B cell (primary cell): ENCODE data around the gene CAT. TPM values are rescaled to one million over a fixed set of nuclear protein-coding genes. Genes with fewer than 3 reads are reported as not detected.

Experiments used
- ATAC-seq: fragments of 200-7000 bp; cut with Tn5 transposase; one replicate; pipeline ENCODE4 v1.10.0; 2021; ENCODE audit warnings: low read depth, mild to moderate bottlenecking, moderate number of reproducible peaks, moderate library complexity
- CTCF ChIA-PET: fragments of 350-600 bp; sonication (Branson Sonifier 250); formaldehyde crosslinking; loops from one replicate; lab custom pipeline; 2021; ENCODE audit warnings: antibody characterized with exemption, inconsistent platforms; lab: Charles Lee
- POLR2A ChIA-PET: fragments of 350-600 bp; sonication (Branson Sonifier 250); formaldehyde crosslinking; loops from one replicate; lab custom pipeline; 2021; ENCODE audit warnings: antibody characterized with exemption; lab: Charles Lee
- DNase-seq: peaks from one replicate; pipeline ENCODE4 v3.0.0; 2013
- H2AFZ ChIP-seq: 2 replicates; pipeline ENCODE4 v1.6.1; 2012; ENCODE audit warnings: mild to moderate bottlenecking, low read depth, low read length; ENCODE audit not compliant: insufficient read depth, poor library complexity, severe bottlenecking
- H3K27ac ChIP-seq, 2 donors: 1 replicate in 1 of 2; 2 replicates in 1 of 2; pipeline ENCODE4 v1.5.1; 2012 to 2013; ENCODE audit warnings: low read length in 2 of 2, mild to moderate bottlenecking in 2 of 2, moderate library complexity in 1 of 2
- H3K27me3 ChIP-seq, 4 experiments: fragments of 200-600 bp in 1 of 4; sonication (generic) in 1 of 4; replicated peaks in 1 of 4; 1 replicate in 2 of 4; 2 replicates in 2 of 4; pipeline versions ENCODE4 v1.6.1 to v1.7.0; 2013 to 2016; ENCODE audit warnings: low read length in 3 of 4, mild to moderate bottlenecking in 2 of 4, mixed read lengths in 1 of 4, moderate library complexity in 1 of 4; ENCODE audit not compliant: insufficient read depth in 4 of 4, control insufficient read depth in 3 of 4; ENCODE audit errors: control extremely low read depth in 1 of 4
- H3K36me3 ChIP-seq, 2 experiments: replicated peaks in 1 of 2; 1 replicate in 1 of 2; 2 replicates in 1 of 2; pipeline versions ENCODE4 v1.6.1 to v1.7.1; 2013; ENCODE audit warnings: low read length in 1 of 2; ENCODE audit not compliant: insufficient read depth in 2 of 2, control insufficient read depth in 1 of 2; ENCODE audit errors: control extremely low read depth in 1 of 2, extremely low read depth in 1 of 2
- H3K4me1 ChIP-seq, 2 donors: fragments of 200-600 bp in 1 of 2; sonication (generic) in 1 of 2; 1 replicate in 1 of 2; 2 replicates in 1 of 2; pipeline versions ENCODE4 v1.5.1 to v1.6.1; 2013 to 2017; ENCODE audit warnings: low read length in 2 of 2; ENCODE audit not compliant: control insufficient read depth in 2 of 2, insufficient read depth in 2 of 2
- H3K4me2 ChIP-seq: replicated peaks from 2 replicates; pipeline ENCODE3; 2012; ENCODE audit warnings: mild to moderate bottlenecking, low read depth, low read length; ENCODE audit not compliant: poor library complexity, severe bottlenecking
- H3K4me3 ChIP-seq, 5 experiments: fragments of 200-600 bp in 1 of 5; sonication (generic) in 1 of 5; 1 replicate in 3 of 5; 2 replicates in 2 of 5; pipeline versions ENCODE4 v1.5.1 to v1.7.0; 2011 to 2016; ENCODE audit warnings: low read length in 4 of 5, mild to moderate bottlenecking in 4 of 5, low read depth in 2 of 5, control low read depth in 1 of 5, moderate library complexity in 1 of 5; ENCODE audit not compliant: insufficient read depth in 1 of 5; ENCODE audit errors: control extremely low read depth in 1 of 5, extremely low read depth in 1 of 5
- H3K79me2 ChIP-seq: fragments of 200-600 bp; sonication (generic); one replicate; pipeline ENCODE4 v1.6.0; 2016; ENCODE audit warnings: low read length; ENCODE audit not compliant: control insufficient read depth, insufficient read depth
- H3K9ac ChIP-seq: fragments of 200-600 bp; sonication (generic); 2 replicates; pipeline ENCODE4 v1.6.1; 2017; ENCODE audit warnings: mild to moderate bottlenecking, low read length, moderate library complexity
- H3K9me3 ChIP-seq, 3 donors: one replicate each; pipeline versions ENCODE4 v1.6.1 to v1.7.1; 2013; ENCODE audit warnings: low read length in 2 of 3; ENCODE audit not compliant: control insufficient read depth in 2 of 3, insufficient read depth in 1 of 3; ENCODE audit errors: control extremely low read depth in 1 of 3
- H4K20me1 ChIP-seq: 2 replicates; pipeline ENCODE4 v1.6.0; 2012; ENCODE audit warnings: mild to moderate bottlenecking, low read length; ENCODE audit not compliant: insufficient read depth, control insufficient read depth, poor library complexity, severe bottlenecking
- H3K27ac Mint-ChIP-seq: one replicate; pipeline ENCODE4 v1.8.0; 2021; ENCODE audit warnings: mixed read lengths
- H3K27me3 Mint-ChIP-seq: one replicate; pipeline ENCODE4 v1.8.0; 2021; ENCODE audit warnings: mixed read lengths
- H3K4me1 Mint-ChIP-seq: one replicate; pipeline ENCODE4 v1.8.0; 2021; ENCODE audit warnings: mixed read lengths
- H3K4me3 Mint-ChIP-seq: one replicate; pipeline ENCODE4 v1.8.0; 2021; ENCODE audit warnings: mixed read lengths
- H3K9me3 Mint-ChIP-seq: one replicate; pipeline ENCODE4 v1.8.0; 2022; ENCODE audit warnings: mixed read lengths; ENCODE audit not compliant: insufficient read depth
- EZH2 ChIP-seq: IDR thresholded peaks from 2 replicates; pipeline ENCODE4 v1.6.1; 2012; ENCODE audit warnings: borderline replicate concordance, low read depth, mild to moderate bottlenecking, moderate library complexity, low read length; ENCODE audit not compliant: insufficient read depth, poor library complexity, severe bottlenecking
- WGBS: methylation state at CpG from one replicate; pipeline ENCODE4 v1.1.5; 2013; ENCODE audit warnings: missing lambda C conversion rate; ENCODE audit not compliant: insufficient coverage; 5-methylcytosine and 5-hydroxymethylcytosine counted together
- intact Hi-C: fragments of 100-400 bp; cut with micrococcal nuclease; formaldehyde crosslinking; loops from one replicate; pipeline ENCODE4 v1.10.0; 2022
- polyA plus RNA-seq: library from polyadenylated mRNA; depleted of rRNA; stranded (reverse); fragments of >200 nt; gene quantifications from 2 replicates; pipeline ENCODE4 v1.2.3, GENCODE V29; 2012
- total RNA-seq, 2 donors: library from RNA; stranded (reverse); fragments of 120-200 nt in 1 of 2; gene quantifications; 1 replicate in 1 of 2; 2 replicates in 1 of 2; pipeline versions ENCODE4 v1.2.3 to v1.2.4, GENCODE V29; 2013 to 2022
- TF ChIP-seq, protein P1 (sequence below): fragments of 200-600 bp; IDR thresholded peaks from one replicate; pipeline ENCODE4 v1.8.0; 2022; ENCODE audit warnings: antibody characterized with exemption, mild to moderate bottlenecking

The CAT gene
- total and polyA plus RNA-seq, 2 donors (not counting 1 experiment from before 2014, with no cell fraction given) = 83.2 to 91.7 TPM

DNA sequence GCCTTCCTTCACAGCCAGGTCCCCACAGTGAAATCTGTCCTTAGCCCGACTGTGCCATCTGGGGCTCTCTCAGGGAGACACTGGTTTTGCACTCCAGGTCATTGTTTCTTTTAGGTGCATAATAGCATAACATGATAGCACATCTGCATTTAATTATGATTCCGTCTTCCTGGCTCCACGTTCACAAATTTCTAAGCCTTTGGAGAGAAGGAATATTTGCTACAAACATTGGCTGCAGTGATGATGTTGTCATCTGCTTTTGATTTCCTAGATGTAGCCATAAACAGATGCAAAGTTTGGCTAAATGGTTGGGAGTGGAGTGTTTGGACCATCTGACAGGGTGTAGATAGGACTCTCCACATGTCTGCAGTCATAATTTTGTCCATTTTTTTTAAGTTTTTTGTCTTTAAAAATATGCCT is 12.0 kb upstream of the CAT start:
- no peaks in the 10 kb centered on the region for H3K79me2 ChIP-seq
- CTCF ChIA-PET = interaction anchor here (1.5 kb wide), 1 partner anchor 10 kb away, joined by 4 read pairs; no protein-coding TSS in a partner anchor
- Mint-ChIP-seq H3K4me3 (no peak overlapping the region), H3K4me1 (peaks cover 2% of the 10 kb centered on the region), H3K27ac (no peak overlapping the region), H3K9me3 (no peaks in the 10 kb centered on the region), H3K27me3 (peaks cover 7% of the 10 kb centered on the region)
- intact Hi-C loops = no loop called here
- TF ChIP-seq, protein P1, sequence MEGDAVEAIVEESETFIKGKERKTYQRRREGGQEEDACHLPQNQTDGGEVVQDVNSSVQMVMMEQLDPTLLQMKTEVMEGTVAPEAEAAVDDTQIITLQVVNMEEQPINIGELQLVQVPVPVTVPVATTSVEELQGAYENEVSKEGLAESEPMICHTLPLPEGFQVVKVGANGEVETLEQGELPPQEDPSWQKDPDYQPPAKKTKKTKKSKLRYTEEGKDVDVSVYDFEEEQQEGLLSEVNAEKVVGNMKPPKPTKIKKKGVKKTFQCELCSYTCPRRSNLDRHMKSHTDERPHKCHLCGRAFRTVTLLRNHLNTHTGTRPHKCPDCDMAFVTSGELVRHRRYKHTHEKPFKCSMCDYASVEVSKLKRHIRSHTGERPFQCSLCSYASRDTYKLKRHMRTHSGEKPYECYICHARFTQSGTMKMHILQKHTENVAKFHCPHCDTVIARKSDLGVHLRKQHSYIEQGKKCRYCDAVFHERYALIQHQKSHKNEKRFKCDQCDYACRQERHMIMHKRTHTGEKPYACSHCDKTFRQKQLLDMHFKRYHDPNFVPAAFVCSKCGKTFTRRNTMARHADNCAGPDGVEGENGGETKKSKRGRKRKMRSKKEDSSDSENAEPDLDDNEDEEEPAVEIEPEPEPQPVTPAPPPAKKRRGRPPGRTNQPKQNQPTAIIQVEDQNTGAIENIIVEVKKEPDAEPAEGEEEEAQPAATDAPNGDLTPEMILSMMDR = no peak
- no peak for TF ChIP-seq EZH2
- H3K27me3 ChIP-seq = no peaks in the 10 kb centered on the region
- no peak overlapping the region for H3K4me2 ChIP-seq
- WGBS = 100% methylated on average over 1 of the region's 3 CpGs
- no peaks in the 10 kb centered on the region for H3K36me3 ChIP-seq
- no peak overlapping the region for H3K4me3 ChIP-seq
- H3K27ac ChIP-seq = no peak overlapping the region
- H3K9ac ChIP-seq = no peak overlapping the region
- no peaks in the 10 kb centered on the region for H4K20me1 ChIP-seq
- no peak for ATAC-seq
- H3K9me3 ChIP-seq = no peaks in the 10 kb centered on the region
- peaks cover 0 to 4% of the 10 kb centered on the region in 2 donors for H3K4me1 ChIP-seq
- no peak for DNase-seq
- POLR2A ChIA-PET = no interaction called here
- no peak overlapping the region for H2AFZ ChIP-seq

DNA sequence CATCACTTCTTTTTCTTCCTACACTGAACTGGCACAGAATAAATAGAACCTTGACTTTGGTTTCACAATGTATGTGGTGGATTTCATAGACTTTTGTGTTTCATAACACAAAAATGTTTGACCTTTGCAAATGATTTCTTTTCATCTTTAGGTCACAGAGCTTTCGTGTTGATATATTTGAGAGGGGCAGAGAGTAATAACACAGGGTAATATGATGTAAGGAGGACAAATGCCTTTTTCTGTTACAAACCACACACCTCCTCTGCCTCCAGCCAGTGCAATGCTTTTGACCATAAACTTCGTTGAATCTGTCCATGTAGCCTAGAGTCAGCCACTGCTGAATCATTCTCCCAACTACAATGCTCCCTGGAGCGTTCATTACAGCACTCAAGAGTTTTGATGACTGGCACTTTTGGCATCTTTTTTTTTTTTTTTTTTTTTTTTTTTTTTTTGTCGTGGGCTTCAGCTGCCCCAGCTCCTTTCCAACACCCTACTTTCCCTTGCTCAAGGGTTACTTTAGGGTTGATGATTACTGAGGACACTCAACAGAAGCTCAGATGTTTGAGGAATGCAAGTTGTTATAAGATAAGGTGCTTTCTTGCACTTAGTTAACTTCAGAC is 11.4 kb upstream of the CAT start:
- no CpG with 5 or more reads among the region's 4 CpGs for WGBS

More for the DNA sequence above, 11.4 kb upstream of the CAT start:
- Mint-ChIP-seq H3K27ac (no peak overlapping the region), H3K4me3 (no peak overlapping the region), H3K9me3 (no peaks in the 10 kb centered on the region), H3K4me1 (no peaks in the 10 kb centered on the region), H3K27me3 (peaks cover 4% of the 10 kb centered on the region)
- Histone ChIP-seq H4K20me1 (no peaks in the 10 kb centered on the region), H3K9ac (no peak overlapping the region), H3K79me2 (no peaks in the 10 kb centered on the region), H3K9me3 (no peaks in the 10 kb centered on the region), H3K36me3 (no peaks in the 10 kb centered on the region), H3K27ac (no peak overlapping the region), H3K4me3 (no peak overlapping the region), H2AFZ (no peak overlapping the region), H3K4me1 (peaks cover 0 to 1% of the 10 kb centered on the region in 2 donors), H3K4me2 (no peak overlapping the region), H3K27me3 (no peaks in the 10 kb centered on the region)
- ChIA-PET POLR2A (no interaction called here), CTCF (no interaction called here)
- TF ChIP-seq, protein P1 = no peak
- TF ChIP-seq EZH2 = no peak
- DNase-seq (no peak), ATAC-seq (no peak)
- intact Hi-C loops = no loop called here
